PC-3 (cell line): ENCODE results near the gene CHAC1. TPM values are rescaled to one million over a fixed set of nuclear protein-coding genes. Genes with fewer than 3 reads are reported as not detected.
A peak's percentile ranks its signal among the peaks of the same experiment; 100 is the strongest.

Experiments
- ATAC-seq: fragments of 200-7000 bp; cut with Tn5 transposase; 2 replicates; pipeline ENCODE4 v1.9.1; 2020; ENCODE audit warnings: mild to moderate bottlenecking, moderate library complexity
- Bru-seq: library from RNA; stranded (reverse); fragments of 400-500 nt; gene quantifications from one replicate; lab custom pipeline; 2021; lab: Mats Ljungman, UMichigan
- BruChase-seq, 2 experiments: library from RNA; stranded (reverse); fragments of 400-500 nt; gene quantifications; one replicate each; lab custom pipeline; 2021; lab: Mats Ljungman, UMichigan
- BruUV-seq: library from RNA; stranded (reverse); fragments of 400-500 nt; replicated peaks from 2 replicates; lab custom pipeline; 2021; lab: Mats Ljungman, UMichigan
- CTCF ChIA-PET: fragments of 300-600 bp; sonication (Branson Sonifier 250); formaldehyde crosslinking; loops from one replicate; lab custom pipeline; 2022; ENCODE audit warnings: antibody characterized with exemption; lab: Charles Lee
- POLR2A ChIA-PET: fragments of 300-600 bp; sonication (Branson Sonifier 250); formaldehyde crosslinking; loops from one replicate; lab custom pipeline; 2022; ENCODE audit warnings: antibody characterized with exemption; ENCODE audit not compliant: unreplicated experiment; lab: Charles Lee
- DNase-seq: peaks from one replicate; pipeline ENCODE4 v3.0.0-alpha.2; 2015
- H2AFZ ChIP-seq: fragments of 300-600 bp; sonication (generic); 2 replicates; pipeline ENCODE4 v1.6.0; 2016; ENCODE audit warnings: antibody characterized with exemption, low read length
- H3F3A ChIP-seq: fragments of 300-600 bp; sonication (generic); one replicate; pipeline ENCODE4 v1.6.0; 2017; ENCODE audit warnings: antibody characterized with exemption, low read length, control low read depth, mild to moderate bottlenecking; ENCODE audit not compliant: unreplicated experiment
- H3K27ac ChIP-seq: fragments of 300-600 bp; sonication (generic); 2 replicates; pipeline ENCODE4 v1.5.1; 2016; ENCODE audit warnings: mild to moderate bottlenecking, low read length
- H3K27me3 ChIP-seq: fragments of 300-600 bp; sonication (generic); 2 replicates; pipeline ENCODE4 v1.6.1; 2016; ENCODE audit warnings: low read length, mixed read lengths
- H3K36me3 ChIP-seq: fragments of 300-600 bp; sonication (generic); 2 replicates; pipeline ENCODE4 v1.6.1; 2016; ENCODE audit warnings: low read depth, mixed run types, low read length, mixed read lengths
- H3K4me1 ChIP-seq: fragments of 300-600 bp; sonication (generic); 2 replicates; pipeline ENCODE4 v1.5.1; 2016; ENCODE audit warnings: low read length; ENCODE audit not compliant: insufficient read depth
- H3K4me2 ChIP-seq: fragments of 300-600 bp; sonication (generic); 2 replicates; pipeline ENCODE4 v1.6.0; 2016; ENCODE audit warnings: low read length
- H3K4me3 ChIP-seq: fragments of 300-600 bp; sonication (generic); 2 replicates; pipeline ENCODE4 v1.5.1; 2016; ENCODE audit warnings: mild to moderate bottlenecking, low read length, mixed read lengths
- H3K79me2 ChIP-seq: fragments of 300-600 bp; sonication (generic); 2 replicates; pipeline ENCODE4 v1.6.1; 2017; ENCODE audit warnings: low read length, mixed read lengths
- H3K9ac ChIP-seq: fragments of 300-600 bp; sonication (generic); 2 replicates; pipeline ENCODE4 v1.6.0; 2016; ENCODE audit warnings: mild to moderate bottlenecking, low read length
- H3K9me2 ChIP-seq: fragments of 300-600 bp; sonication (generic); replicated peaks from 2 replicates; pipeline ENCODE4 v1.6.1; 2016; ENCODE audit warnings: mixed run types, low read length, mixed read lengths
- H3K9me3 ChIP-seq: fragments of 300-600 bp; sonication (generic); 2 replicates; pipeline ENCODE4 v1.6.1; 2016; ENCODE audit warnings: low read length, mixed read lengths
- H4K20me1 ChIP-seq: fragments of 300-600 bp; sonication (generic); 2 replicates; pipeline ENCODE4 v1.6.1; 2016; ENCODE audit warnings: low read length, mixed read lengths
- EZH2 ChIP-seq: fragments of 300-600 bp; sonication (generic); IDR thresholded peaks from one replicate; pipeline ENCODE4 v1.6.1; 2017; ENCODE audit warnings: antibody characterized with exemption, mild to moderate bottlenecking, low read length; ENCODE audit not compliant: unreplicated experiment
- EZH2phosphoT487 ChIP-seq: fragments of 300-600 bp; sonication (generic); IDR thresholded peaks from 2 replicates; pipeline ENCODE4 v1.6.1; 2018; ENCODE audit warnings: mild to moderate bottlenecking, antibody characterized with exemption, low read length, borderline replicate concordance
- intact Hi-C: fragments of 100-400 bp; cut with micrococcal nuclease; formaldehyde crosslinking; loops from 2 replicates; pipeline ENCODE4 v1.9.0; 2023
- long read RNA-seq: library from polyadenylated mRNA; unstranded; transcript quantifications from one replicate; pipeline ENCODE4 v2.0.0, GENCODE V29; 2021; ENCODE audit not compliant: unreplicated experiment
- total RNA-seq: library from RNA; depleted of rRNA; stranded (reverse); fragments of >200 nt; gene quantifications from 2 replicates; pipeline ENCODE4 v1.2.3, GENCODE V29; 2014; rRNA removed
- TF ChIP-seq, protein P1 (sequence below): fragments of 300-600 bp; sonication (generic); conservative IDR thresholded peaks from 2 replicates; pipeline ENCODE4 v1.5.1; 2017; ENCODE audit warnings: antibody characterized with exemption, low read depth, mild to moderate bottlenecking, low read length

CHAC1 gene, protein sequence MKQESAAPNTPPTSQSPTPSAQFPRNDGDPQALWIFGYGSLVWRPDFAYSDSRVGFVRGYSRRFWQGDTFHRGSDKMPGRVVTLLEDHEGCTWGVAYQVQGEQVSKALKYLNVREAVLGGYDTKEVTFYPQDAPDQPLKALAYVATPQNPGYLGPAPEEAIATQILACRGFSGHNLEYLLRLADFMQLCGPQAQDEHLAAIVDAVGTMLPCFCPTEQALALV
- total RNA-seq: 6.2 and 13.3 TPM in 2 replicates
- percentile 97 among the genes with signal in this experiment for Bru-seq, nascent RNA
- BruChase-seq, experiment 1, labeled RNA remaining after a 6-hour chase: percentile 87 among the genes with signal in this experiment
- percentile 99 among the genes with signal in this experiment for BruChase-seq, experiment 2, labeled RNA remaining after a 2-hour chase
- long read RNA-seq, transcript CHAC1-202 (3 exons, 1,849 nt): major isoform, 173 of 224 reads
- long read RNA-seq, partial matches to known transcripts: 1 of 224 reads
- long read RNA-seq, other reads (novel, unspliced or antisense): 48 of 224 reads

- H3K9me3 ChIP-seq: no peaks in the 10 kb centered on the region
- ATAC-seq: peak; percentile 91
- CTCF ChIA-PET: interaction anchor here (0.7 to 1.3 kb wide), 2 partner anchors 12 to 72 kb away, joined by 3 to 10 read pairs; no protein-coding TSS in a partner anchor
- intact Hi-C loops: loop anchor here (1.0 to 5.0 kb wide), 2 partner anchors 44 to 47 kb away; no protein-coding TSS in a partner anchor
- H3K4me3 ChIP-seq: peak within 1 kb of the TSS; percentile 79
- no peaks in the 10 kb centered on the region for H3K36me3 ChIP-seq
- H2AFZ ChIP-seq: peak within 1 kb of the TSS; percentile 89
- BruUV-seq: no TSS peak
- no peaks in the 10 kb centered on the region for H3F3A ChIP-seq
- peak; percentile 97 for DNase-seq
- POLR2A ChIA-PET: interaction anchor here (0.5 to 0.9 kb wide), 6 partner anchors 12 to 1800 kb away, joined by 3 to 21 read pairs (median 6); no protein-coding TSS in a partner anchor
- H3K4me1 ChIP-seq: peaks cover 16% of the 10 kb centered on the region
- H3K4me2 ChIP-seq: peak within 1 kb of the TSS; percentile 95
- H3K27ac ChIP-seq: peak within 1 kb of the TSS; percentile 35
- no peak for TF ChIP-seq EZH2
- no peak for TF ChIP-seq EZH2phosphoT487
- TF ChIP-seq, protein P1, sequence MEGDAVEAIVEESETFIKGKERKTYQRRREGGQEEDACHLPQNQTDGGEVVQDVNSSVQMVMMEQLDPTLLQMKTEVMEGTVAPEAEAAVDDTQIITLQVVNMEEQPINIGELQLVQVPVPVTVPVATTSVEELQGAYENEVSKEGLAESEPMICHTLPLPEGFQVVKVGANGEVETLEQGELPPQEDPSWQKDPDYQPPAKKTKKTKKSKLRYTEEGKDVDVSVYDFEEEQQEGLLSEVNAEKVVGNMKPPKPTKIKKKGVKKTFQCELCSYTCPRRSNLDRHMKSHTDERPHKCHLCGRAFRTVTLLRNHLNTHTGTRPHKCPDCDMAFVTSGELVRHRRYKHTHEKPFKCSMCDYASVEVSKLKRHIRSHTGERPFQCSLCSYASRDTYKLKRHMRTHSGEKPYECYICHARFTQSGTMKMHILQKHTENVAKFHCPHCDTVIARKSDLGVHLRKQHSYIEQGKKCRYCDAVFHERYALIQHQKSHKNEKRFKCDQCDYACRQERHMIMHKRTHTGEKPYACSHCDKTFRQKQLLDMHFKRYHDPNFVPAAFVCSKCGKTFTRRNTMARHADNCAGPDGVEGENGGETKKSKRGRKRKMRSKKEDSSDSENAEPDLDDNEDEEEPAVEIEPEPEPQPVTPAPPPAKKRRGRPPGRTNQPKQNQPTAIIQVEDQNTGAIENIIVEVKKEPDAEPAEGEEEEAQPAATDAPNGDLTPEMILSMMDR: no peak
- H3K79me2 ChIP-seq: no peaks in the 10 kb centered on the region
- H3K9me2 ChIP-seq: no peaks in the 10 kb centered on the region
- H4K20me1 ChIP-seq: no peaks in the 10 kb centered on the region
- H3K27me3 ChIP-seq: no peaks in the 10 kb centered on the region
- peak within 1 kb of the TSS; percentile 74 for H3K9ac ChIP-seq
Observed at GRCh38 chr15:40952901-40953712, at the start of gene CHAC1. Gene CHAC1, plus strand, starts transcription at chr15:40953471. Its CDS starts 113 bp downstream, at chr15:40953584.

DNA sequence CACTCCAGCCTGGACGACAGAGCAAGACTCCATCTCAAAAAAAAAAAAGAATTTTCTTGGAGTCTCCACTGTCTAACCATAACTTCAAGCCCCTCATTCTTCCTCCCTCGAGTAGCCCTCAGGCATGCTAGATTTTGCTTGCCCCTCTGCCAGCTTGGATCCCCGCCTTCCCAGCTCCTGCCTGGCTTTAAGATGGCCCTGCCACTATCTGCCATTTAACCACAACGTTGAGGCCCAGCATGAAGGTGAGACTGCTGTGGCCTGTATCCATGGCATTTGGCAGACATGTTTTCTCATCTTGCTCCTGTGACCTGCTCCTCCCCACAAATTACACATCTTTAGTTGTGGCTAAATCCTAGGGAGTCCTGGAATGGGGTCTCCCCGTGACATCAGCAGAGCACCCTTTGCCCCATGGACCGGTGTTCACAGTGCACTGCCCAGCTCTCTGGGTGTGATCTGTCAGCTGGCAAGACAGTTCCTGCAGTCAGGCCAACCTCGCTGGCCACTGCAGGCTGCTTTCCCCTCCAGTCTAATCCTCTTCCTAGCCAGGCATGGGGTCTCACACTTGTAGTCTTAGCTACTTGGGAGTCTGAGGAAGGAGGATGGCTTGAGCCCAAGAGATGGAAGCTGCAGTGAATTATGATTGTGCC, 48.6 kb upstream of the CHAC1 start:
- Histone ChIP-seq H2AFZ (no peak overlapping the region), H3K4me1 (peaks cover 29% of the 10 kb centered on the region), H3K9me3 (no peaks in the 10 kb centered on the region), H3K27me3 (no peaks in the 10 kb centered on the region), H3K9ac (no peak overlapping the region), H3K36me3 (peaks cover 17% of the 10 kb centered on the region; the same call in 1 of the 2 replicates), H3K4me3 (no peak overlapping the region), H4K20me1 (peaks cover 7% of the 10 kb centered on the region; the same call in 1 of the 2 replicates), H3K79me2 (peaks cover 18% of the 10 kb centered on the region), H3K9me2 (no peaks in the 10 kb centered on the region), H3K4me2 (no peak overlapping the region), H3F3A (peaks cover 6% of the 10 kb centered on the region), H3K27ac (peak overlapping the region; percentile 22; the same call in 1 of the 2 replicates)
- ATAC-seq: no peak
- no peak for DNase-seq
- intact Hi-C loops: loop anchor here (1.0 to 10.0 kb wide), 4 partner anchors 38 to 280 kb away; partner anchors contain the start of gene INO80
- no TSS peak for BruUV-seq
- ChIA-PET CTCF (interaction anchor here (0.5 to 2.6 kb wide), 10 partner anchors 10 to 315 kb away, joined by 3 to 17 read pairs (median 6); partner anchors contain the start of genes DLL4 and VPS18), POLR2A (no interaction called here)
- TF ChIP-seq EZH2phosphoT487 (no peak), EZH2 (no peak)
- TF ChIP-seq, protein P1: no peak
